HG03521 (cell line): ENCODE data around the gene PEMT.

Experiments
- ATAC-seq: cut with Tn5 transposase; IDR thresholded peaks from one replicate; pipeline ENCODE4 v1.9.1; 2021; ENCODE audit warnings: mild to moderate bottlenecking, moderate library complexity; ENCODE audit not compliant: unreplicated experiment

Gene PEMT

DNA sequence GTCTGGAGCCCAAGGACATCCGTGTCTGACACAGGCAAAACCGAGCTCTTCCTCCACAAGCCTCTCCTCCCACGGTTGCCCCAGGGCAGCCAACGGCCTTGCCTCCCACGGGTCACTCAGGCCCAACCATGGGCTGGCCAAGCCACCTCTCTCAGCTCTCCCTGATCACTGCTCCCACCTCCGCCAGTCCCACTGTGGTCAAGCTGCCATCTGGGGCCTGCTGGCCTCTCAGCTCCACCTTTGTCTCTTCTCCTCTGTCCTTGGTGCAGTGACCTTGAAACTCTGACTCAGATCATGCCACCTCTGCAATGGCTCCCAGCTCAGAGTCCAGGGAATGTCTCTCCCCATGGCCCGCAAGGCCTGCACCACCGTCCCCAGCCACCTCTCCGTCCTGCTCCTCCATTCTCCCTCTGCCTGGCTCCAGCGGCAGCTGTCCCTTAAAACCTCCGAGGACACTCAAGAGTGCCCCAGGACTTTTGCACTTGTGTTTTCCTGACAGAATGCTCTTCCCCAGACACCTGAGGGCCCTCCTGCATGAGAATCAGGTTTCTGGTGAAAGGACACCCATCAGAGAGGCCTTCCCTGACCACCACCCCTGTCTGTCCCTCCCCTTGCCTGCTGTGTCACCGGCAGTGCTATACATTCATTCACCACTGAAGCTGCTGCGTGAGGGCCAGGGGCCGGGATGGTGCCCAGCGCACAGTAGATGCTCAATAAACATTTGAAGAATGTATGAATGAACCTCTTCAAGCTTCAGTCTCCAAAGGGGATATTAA, 19.3 kb downstream of the PEMT start:
- no peak for ATAC-seq

GRCh38 chr17:17570798-17571716, 20.5 kb downstream of the PEMT start:
- no peak for ATAC-seq

- ATAC-seq, result no peak
Measured at GRCh38 chr17:17570140-17570797, 21.2 kb downstream of the PEMT start.

GRCh38 chr17:17569691-17570090, 21.8 kb downstream of the PEMT start:
- no peak for ATAC-seq

- no peak for ATAC-seq
Measured at GRCh38 chr17:17568772-17569195, 22.7 kb downstream of the PEMT start.

- ATAC-seq, result no peak
Measured at GRCh38 chr17:17567631-17568030, 23.9 kb downstream of the PEMT start.

GRCh38 chr17:17566896-17567513, 24.5 kb downstream of the PEMT start:
- ATAC-seq, result no peak

DNA sequence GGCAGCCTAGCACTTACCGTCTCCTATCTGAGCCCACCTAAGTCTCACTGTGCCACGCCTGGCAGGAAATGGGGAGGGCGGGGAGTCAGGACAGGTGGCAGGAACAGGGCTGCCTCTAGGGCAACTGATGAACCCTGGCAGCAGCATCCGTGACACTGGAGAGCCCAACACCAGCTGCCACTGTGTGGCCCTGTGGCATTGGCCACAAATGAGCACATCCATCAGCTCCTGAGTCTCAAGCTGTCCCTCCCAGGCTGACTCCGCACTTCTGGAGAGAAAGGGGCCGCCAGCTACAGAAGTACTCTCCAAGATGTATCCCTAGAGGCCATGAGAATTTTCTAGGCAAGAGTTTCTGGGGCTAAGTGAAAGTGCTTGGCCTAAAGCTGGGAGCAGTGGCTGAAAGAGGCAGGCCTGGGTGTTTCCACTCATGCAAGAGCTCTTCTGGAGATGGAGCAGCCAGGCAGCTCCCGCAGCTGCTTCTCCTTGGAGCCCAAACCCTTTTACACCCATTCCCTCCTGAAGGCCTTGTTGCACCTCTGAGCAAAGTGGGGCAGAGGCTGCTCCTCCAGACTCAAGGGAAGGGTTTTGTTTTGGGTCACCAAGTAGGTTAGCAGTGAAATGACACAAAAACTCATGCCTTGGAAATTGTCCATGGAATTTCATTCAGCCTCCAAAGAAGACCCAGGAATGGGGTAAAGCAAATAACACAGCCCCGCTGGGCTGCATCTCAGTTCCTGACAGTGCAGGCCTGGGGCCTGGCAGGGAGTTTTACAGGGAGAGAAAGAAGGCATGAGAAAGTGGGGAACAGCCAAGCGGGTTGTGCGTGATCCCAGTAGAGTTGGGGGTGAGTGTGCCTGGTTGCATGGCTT, 25.8 kb downstream of the PEMT start:
- no peak for ATAC-seq

DNA sequence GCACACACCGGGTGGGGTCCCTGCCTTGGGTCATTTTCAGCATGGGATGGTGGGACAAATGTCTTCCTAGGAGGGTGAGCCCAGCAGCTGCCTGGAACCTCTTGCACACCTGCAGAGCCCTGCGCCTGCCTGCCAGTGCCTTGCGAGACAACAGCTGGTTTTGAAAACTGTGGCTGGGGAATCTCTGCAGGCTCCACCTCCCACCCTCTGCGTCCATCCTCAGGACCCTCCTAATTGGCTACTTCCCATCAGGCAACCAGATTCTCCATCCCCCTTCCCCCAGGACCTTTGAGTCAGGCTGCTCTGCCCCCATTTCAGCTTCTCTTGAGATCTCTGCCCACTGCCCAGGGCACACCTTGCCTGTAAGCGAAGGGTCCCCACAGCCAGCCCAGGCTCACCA, 26.6 kb downstream of the PEMT start:
- no peak for ATAC-seq

DNA sequence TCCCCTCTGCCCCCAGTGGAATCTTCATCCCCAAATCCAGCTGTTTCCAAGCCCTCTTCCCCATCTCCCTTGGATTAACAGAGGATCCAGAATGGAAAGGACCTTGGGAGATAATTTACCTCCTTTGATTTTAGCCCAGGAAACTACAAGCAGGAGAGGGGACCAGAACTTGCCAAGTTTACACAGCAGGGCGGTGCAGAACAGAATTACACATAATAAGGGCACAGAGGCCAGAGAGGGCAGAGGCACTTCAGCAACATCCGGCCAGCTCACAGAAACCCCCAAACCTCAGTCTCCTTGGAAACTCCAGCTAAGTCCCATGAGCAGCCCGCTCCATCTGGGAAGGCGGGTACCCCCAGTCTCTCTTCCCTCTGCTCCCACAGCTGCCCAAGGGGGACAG, 27.2 kb downstream of the PEMT start:
- no peak for ATAC-seq

GRCh38 chr17:17563530-17563929, 28.0 kb downstream of the PEMT start:
- no peak for ATAC-seq

DNA sequence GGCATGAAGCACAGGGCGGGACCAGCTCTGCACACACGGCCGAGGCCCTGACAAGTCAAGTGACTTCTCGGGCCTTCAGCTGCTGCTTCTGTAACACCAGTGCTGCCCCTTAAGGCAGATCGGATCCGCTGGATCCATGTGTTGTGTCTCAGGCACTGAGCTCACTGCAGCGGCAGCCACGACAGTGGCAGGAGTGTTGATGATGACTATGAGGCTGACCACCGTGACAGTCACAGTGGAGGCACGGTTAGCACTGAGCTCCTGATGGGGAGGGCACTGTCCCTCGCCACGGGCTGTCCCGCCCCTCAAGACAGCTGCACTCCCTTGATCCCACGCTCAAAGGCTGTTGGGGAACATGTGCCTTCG, 29.4 kb downstream of the PEMT start:
- no peak for ATAC-seq

- ATAC-seq, result no peak
Measured at GRCh38 chr17:17561408-17562145, 29.9 kb downstream of the PEMT start.

DNA sequence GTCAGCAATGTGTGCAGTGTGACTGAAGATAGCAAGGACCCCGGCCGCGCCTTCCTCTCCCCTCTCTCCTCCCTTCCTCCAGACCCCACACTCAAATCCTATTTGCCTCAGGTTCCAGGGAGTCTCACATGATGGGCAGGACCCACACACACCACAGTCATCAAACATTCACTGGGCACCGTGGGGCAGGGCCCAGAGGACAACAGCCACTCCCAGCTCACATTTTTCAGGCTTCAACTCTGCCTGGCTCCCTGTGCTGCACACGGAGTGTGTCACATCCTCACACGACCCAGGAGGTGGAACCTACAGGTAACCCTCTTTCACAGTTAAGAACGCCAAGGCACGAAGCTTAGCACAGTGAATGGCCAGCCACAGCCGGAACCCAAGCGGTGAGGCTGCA, 30.5 kb downstream of the PEMT start:
- ATAC-seq, result no peak

- no peak for ATAC-seq
Measured at GRCh38 chr17:17560167-17560566, 31.3 kb downstream of the PEMT start.

- no peak for ATAC-seq
Measured at GRCh38 chr17:17559164-17559563, 32.3 kb downstream of the PEMT start.

DNA sequence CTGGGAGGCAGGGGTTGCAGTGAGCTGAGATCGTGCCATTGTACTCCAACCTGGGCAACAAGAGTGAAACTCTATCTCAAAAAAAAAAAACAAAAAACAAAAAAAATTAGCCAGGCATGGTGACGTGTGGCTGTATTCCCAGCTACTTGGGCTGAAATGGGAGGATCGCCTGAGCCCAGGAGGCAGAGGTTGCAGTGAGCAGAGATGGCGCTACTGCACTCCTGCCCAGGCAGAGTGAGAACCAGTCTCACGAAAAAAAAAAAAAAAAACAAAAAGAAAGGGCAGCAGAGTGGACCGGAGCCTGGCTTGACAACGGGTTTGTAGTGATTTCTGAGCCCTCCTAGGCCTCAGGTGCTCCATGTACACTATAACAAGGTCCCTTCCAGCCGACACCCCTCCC, 33.1 kb downstream of the PEMT start:
- no peak for ATAC-seq

GRCh38 chr17:17557796-17558195, 33.7 kb downstream of the PEMT start:
- ATAC-seq, result no peak

- ATAC-seq, result no peak
Measured at GRCh38 chr17:17556671-17557070, 34.8 kb downstream of the PEMT start.

DNA sequence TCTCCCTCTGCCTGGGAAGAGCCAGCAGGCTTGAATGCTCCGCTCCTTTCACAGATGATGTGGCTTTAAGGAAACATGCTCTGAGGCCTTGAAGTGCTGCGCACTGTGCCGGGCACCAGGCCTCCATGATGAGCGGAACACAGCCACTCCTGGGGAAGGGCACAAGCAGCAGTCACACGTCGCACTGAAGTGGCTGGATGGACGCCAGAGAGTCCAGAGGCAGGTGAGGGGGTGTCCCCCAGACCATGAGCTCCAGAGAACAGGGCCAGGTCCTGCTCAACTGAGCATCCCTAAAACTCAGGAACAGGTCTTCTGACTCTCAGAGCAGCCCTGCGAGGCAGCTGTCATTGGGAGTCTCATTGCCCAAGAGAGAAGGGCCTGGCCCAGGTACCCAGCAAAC, 35.6 kb downstream of the PEMT start:
- ATAC-seq, result no peak
